Spleen (tissue), 11 donors: Measurements from ENCODE around the gene MMUT. TPM values are rescaled to one million over a fixed set of nuclear protein-coding genes. Genes with fewer than 3 reads are reported as not detected.
"Not testable (repeated sequence)": the region's sequence is repeated elsewhere in the genome, so short reads cannot be mapped to it uniquely, and the experiment has no call there.

Experiments used
- DNase-seq: peaks from one replicate; pipeline ENCODE4 v3.0.0-alpha.2; 2020
- H3K27ac ChIP-seq, 8 donors: fragments of 200-600 bp; sonication (generic) in 7 of 8; 1 replicate in 4 of 8; 2 replicates in 4 of 8; pipeline versions ENCODE4 v1.5.0 to v1.8.0; 2016 to 2021; ENCODE audit warnings: inconsistent platforms in 4 of 8, mild to moderate bottlenecking in 4 of 8, moderate library complexity in 1 of 8
- H3K27me3 ChIP-seq, 7 donors: fragments of 200-600 bp; sonication (generic) in 6 of 7; replicated peaks in 1 of 7; 1 replicate in 4 of 7; 2 replicates in 3 of 7; pipeline versions ENCODE4 v1.5.0 to v1.8.0; 2016 to 2021; ENCODE audit warnings: inconsistent platforms in 3 of 7, mild to moderate bottlenecking in 1 of 7
- H3K36me3 ChIP-seq, 6 donors: fragments of 200-600 bp; sonication (generic) in 5 of 6; 1 replicate in 4 of 6; 2 replicates in 2 of 6; pipeline versions ENCODE4 v1.5.0 to v1.8.0; 2016 to 2021; ENCODE audit warnings: inconsistent platforms in 2 of 6
- H3K4me1 ChIP-seq, 6 donors: fragments of 200-600 bp; sonication (generic) in 5 of 6; 1 replicate in 3 of 6; 2 replicates in 3 of 6; pipeline versions ENCODE4 v1.5.0 to v1.8.0; 2016 to 2021; ENCODE audit warnings: inconsistent platforms in 3 of 6
- H3K4me3 ChIP-seq, 8 donors: fragments of 200-600 bp; sonication (generic) in 7 of 8; 1 replicate in 4 of 8; 2 replicates in 4 of 8; pipeline versions ENCODE4 v1.5.0 to v1.8.0; 2016 to 2021; ENCODE audit warnings: inconsistent platforms in 4 of 8, mild to moderate bottlenecking in 4 of 8, moderate library complexity in 2 of 8
- H3K9me3 ChIP-seq, 8 donors: fragments of 200-600 bp; sonication (generic) in 7 of 8; 1 replicate in 4 of 8; 2 replicates in 4 of 8; pipeline versions ENCODE4 v1.5.0 to v1.8.0; 2016 to 2021; ENCODE audit warnings: inconsistent platforms in 4 of 8
- POLR2A ChIP-seq, 3 donors: fragments of 450-650 bp; IDR thresholded peaks; one replicate each; pipeline ENCODE4 v1.5.1; 2017; ENCODE audit warnings: antibody characterized with exemption in 3 of 3, mild to moderate bottlenecking in 1 of 3
- POLR2AphosphoS5 ChIP-seq, 3 donors: sonication (generic); formaldehyde crosslinking; IDR thresholded peaks; one replicate each; pipeline ENCODE4 v1.5.1; 2017; ENCODE audit warnings: antibody characterized with exemption in 3 of 3
- WGBS, 5 donors: extraction: QIAGEN DNeasy Blood & Tissue Kit in 3 of 5; methylation state at CpG; one replicate each; pipeline versions ENCODE4 v1.1.5 to v1.1.7; 2013 to 2018; 5-methylcytosine and 5-hydroxymethylcytosine counted together
- intact Hi-C: fragments of 100-400 bp; cut with DNase I; formaldehyde crosslinking; loops from one replicate; pipeline ENCODE4 v1.15.0; 2023; ENCODE audit warnings: low total_unique reads
- polyA plus RNA-seq, 3 donors: library from polyadenylated mRNA; stranded (reverse); fragments of 200-250 nt; gene quantifications; one replicate each; pipeline ENCODE4 v1.2.1, GENCODE V29; 2013
- total RNA-seq, 7 donors: library from RNA; depleted of rRNA in 3 of 7; stranded (reverse); fragments of >200 nt in 3 of 7; fragmentation: NEBNext Ultra II Directional in 4 of 7; extraction: Animal tissue kit (Norgen Biotek cat#: 25700) in 4 of 7; gene quantifications; one replicate each; pipeline versions ENCODE4 v1.1.0 to v1.2.1, GENCODE V29; 2016 to 2021
- TF ChIP-seq, protein P1 (sequence below), 11 experiments: fragments of 200-600 bp in 7 of 11; fragments of 450-650 bp in 4 of 11; sonication (generic) in 4 of 11; IDR thresholded peaks in 8 of 11; conservative IDR thresholded peaks in 3 of 11; 1 replicate in 7 of 11; 2 replicates in 4 of 11; pipeline versions ENCODE4 v1.4.0 to v1.8.0; 2016 to 2021; ENCODE audit warnings: antibody characterized with exemption in 11 of 11, inconsistent platforms in 4 of 11, mild to moderate bottlenecking in 1 of 11
- donor health status: healthy with polysubstance abuse.
- donor health status: DM: no; HTN: no; CAD: no; lungs with moderate emphysema.
- donor health status: DM: no; HTN: no; CAD: no.
- donor health status: Bipolar disorder and iron deficiency.
- donor health status: healthy.
- donor health status: DM: no; HTN: no; CAD: no.
- donor health status: DM: yes; HTN: yes; CAD: no.

Gene MMUT
- total and polyA plus RNA-seq, 10 donors, result 6.2 to 16.6 (median 10.1) TPM

DNA sequence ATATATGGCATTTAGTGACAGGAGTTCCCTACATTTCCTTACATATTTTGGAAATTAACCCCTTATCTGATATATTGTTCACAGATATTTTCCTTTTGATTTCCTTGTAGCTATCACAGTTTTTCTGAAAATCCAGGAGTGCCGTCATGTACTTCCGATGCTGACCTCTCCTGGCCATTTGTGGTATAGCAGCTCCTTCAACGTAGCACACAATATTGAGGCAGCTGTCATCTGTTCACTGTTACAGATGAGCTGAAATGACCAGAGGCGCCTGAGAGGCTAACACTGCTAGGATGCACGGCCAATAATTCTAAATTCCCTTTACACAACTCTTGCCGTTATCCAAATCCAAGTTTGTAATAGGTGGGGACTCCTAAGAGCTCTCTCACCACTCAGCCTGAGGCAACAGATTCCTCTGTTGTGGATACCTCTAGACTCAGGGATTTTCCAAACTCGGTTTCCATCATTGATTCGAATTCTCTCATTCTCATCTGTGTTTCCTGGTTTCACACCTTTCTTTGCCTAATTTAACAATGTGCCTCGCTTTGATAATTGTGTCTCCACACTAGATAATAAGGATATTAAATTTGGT is 53.0 kb downstream of the MMUT start:
- no peak for DNase-seq
- WGBS, 5 donors, result 24 to 34% (median 27%) methylated on average over 9 of the region's 9 CpGs

DNA sequence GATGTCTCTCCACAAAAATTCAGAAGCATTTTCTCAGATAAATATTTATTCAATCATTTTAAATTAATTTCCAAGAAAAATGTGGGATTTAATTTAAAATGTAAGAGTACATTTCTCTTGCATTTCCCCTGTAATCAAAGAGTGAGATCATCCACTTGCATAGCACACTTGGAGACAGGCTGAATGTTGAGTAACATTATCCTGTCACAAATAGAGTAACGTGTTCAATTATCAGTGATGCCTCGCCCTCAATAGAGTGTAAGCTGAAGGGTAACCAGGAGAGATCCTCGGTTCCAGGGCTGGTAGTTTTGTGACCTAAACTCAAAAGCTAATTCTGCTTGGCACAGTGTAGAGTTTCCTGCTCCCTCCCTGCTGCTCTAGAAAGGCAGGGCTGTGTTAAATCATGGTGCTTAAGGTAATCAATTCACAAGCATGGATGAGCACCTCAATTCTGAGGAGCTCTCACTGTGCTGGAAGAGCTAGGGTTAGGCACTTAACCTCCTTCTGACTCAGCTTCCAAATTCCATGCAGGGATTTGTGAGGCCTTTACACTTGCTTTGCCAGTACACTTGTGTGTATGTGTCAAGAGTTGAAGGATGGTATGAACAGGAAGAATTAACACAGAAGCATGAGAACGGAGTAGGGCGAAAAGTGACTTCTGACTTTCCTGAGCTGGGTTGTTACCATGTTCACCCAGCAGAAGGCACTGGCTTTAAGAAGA is 56.6 kb downstream of the MMUT start:
- Histone ChIP-seq H3K36me3 (no peaks in the 10 kb centered on the region), H3K9me3 (peaks cover 0 to 3% (median 0%) of the 10 kb centered on the region in 8 donors), H3K27me3 (peaks cover 0 to 5% (median 0%) of the 10 kb centered on the region in 7 donors), H3K4me1 (no peaks in the 10 kb centered on the region), H3K4me3 (no peak overlapping the region), H3K27ac (no peak overlapping the region)
- intact Hi-C loops, result no loop called here
- TF ChIP-seq POLR2A (IDR thresholded peaks at IDR 0.05), result no peak
- TF ChIP-seq, protein P1, sequence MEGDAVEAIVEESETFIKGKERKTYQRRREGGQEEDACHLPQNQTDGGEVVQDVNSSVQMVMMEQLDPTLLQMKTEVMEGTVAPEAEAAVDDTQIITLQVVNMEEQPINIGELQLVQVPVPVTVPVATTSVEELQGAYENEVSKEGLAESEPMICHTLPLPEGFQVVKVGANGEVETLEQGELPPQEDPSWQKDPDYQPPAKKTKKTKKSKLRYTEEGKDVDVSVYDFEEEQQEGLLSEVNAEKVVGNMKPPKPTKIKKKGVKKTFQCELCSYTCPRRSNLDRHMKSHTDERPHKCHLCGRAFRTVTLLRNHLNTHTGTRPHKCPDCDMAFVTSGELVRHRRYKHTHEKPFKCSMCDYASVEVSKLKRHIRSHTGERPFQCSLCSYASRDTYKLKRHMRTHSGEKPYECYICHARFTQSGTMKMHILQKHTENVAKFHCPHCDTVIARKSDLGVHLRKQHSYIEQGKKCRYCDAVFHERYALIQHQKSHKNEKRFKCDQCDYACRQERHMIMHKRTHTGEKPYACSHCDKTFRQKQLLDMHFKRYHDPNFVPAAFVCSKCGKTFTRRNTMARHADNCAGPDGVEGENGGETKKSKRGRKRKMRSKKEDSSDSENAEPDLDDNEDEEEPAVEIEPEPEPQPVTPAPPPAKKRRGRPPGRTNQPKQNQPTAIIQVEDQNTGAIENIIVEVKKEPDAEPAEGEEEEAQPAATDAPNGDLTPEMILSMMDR (IDR thresholded peaks at IDR 0.05 in 8 of 11, conservative IDR thresholded peaks at IDR 0.05 in 3 of 11), result no peak
- no peak for TF ChIP-seq POLR2AphosphoS5 (IDR thresholded peaks at IDR 0.05)
- 73 to 82% (median 81%) methylated on average over 5 of the region's 5 CpGs for WGBS, 5 donors
- DNase-seq, result no peak

More for the DNA sequence above, 53.0 kb downstream of the MMUT start:
- TF ChIP-seq, protein P1 (IDR thresholded peaks at IDR 0.05 in 8 of 11, conservative IDR thresholded peaks at IDR 0.05 in 3 of 11), result peak; percentile 23 to 85 (median 73)
- no peak for TF ChIP-seq POLR2A (IDR thresholded peaks at IDR 0.05)
- TF ChIP-seq POLR2AphosphoS5 (IDR thresholded peaks at IDR 0.05), result no peak
- Histone ChIP-seq H3K27ac (no peak overlapping the region), H3K4me3 (no peak overlapping the region), H3K36me3 (no peaks in the 10 kb centered on the region), H3K9me3 (no peaks in the 10 kb centered on the region), H3K27me3 (no peaks in the 10 kb centered on the region), H3K4me1 (no peaks in the 10 kb centered on the region)
- intact Hi-C loops, result no loop called here

DNA sequence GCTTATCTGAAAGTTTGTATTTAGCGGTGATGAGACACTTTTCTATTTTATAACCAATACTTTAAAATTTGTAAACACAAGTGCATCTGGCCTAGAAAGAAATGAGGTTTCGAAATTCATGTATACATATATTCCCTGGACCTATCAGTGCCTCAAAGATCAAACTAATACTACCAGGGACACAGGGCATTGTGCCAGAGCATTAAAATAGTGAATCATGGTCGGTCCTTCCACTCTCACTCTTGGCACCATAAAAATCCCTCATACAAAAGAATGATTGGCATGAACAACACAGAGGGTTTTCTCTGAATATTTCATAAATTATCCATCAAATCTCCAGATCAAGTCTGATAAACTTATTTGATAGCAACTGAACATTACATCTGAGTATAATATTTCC is 62.0 kb downstream of the MMUT start:
- no peak for DNase-seq
- Histone ChIP-seq H3K4me3 (no peak overlapping the region), H3K9me3 (peaks cover 0 to 3% (median 0%) of the 10 kb centered on the region in 8 donors), H3K27me3 (peaks cover 0 to 5% (median 0%) of the 10 kb centered on the region in 7 donors), H3K4me1 (no peaks in the 10 kb centered on the region), H3K27ac (no peak overlapping the region), H3K36me3 (no peaks in the 10 kb centered on the region)
- TF ChIP-seq, protein P1 (IDR thresholded peaks at IDR 0.05 in 8 of 11, conservative IDR thresholded peaks at IDR 0.05 in 3 of 11), result no peak
- TF ChIP-seq POLR2A (IDR thresholded peaks at IDR 0.05) (no peak), POLR2AphosphoS5 (IDR thresholded peaks at IDR 0.05) (no peak)
- intact Hi-C loops, result no loop called here
- WGBS, 5 donors, result 60 to 73% (median 63%) methylated on average over 3 of the region's 3 CpGs

DNA sequence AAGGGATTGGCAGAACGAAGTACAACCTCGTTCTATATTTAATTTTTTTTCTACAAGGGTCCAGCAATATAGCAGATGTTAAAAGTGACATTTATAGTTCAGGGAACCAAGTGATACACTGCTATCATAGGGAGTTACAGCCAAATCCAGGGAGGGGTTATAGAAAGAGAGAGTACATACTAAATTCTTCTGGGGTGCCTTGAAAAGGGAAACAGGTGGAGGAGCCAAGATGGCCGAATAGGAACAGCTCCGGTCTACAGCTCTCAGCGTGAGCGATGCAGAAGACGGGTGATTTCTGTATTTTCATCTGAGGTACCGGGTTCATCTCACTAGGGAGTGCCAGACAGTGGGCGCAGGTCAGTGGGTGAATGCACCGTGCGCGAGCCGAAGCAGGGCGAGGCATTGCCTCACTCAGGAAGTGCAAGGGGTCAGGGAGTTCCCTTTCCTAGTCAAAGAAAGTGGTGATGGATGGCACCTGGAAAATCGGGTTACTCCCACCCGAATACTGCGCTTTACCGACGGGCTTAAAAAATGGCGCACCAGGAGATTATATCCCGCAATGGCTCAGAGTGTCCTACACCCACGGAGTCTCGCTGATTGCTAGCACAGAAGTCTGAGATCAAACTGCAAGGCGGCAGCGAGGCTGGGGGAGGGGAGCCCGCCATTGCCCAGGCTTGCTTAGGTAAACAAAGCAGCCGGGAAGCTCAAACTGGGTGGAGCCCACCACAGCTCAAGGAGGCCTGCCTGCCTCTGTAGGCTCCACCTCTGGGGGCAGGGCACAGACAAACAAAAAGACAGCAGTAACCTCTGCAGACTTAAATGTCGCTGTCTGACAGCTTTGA is 76.2 kb downstream of the MMUT start:
- H3K36me3 ChIP-seq, H3K27ac ChIP-seq, intact Hi-C loops, H3K4me1 ChIP-seq, H3K27me3 ChIP-seq, H3K9me3 ChIP-seq, H3K4me3 ChIP-seq, DNase-seq: not testable (repeated sequence)
- WGBS, 5 donors, result 80 to 93% (median 88%) methylated on average over 22 to 26 of the region's 28 CpGs
